Kidney epithelial cell (primary cell): ENCODE measurements around the gene HEG1. TPM values are rescaled to one million over a fixed set of nuclear protein-coding genes. Genes with fewer than 3 reads are reported as not detected.

ENCODE experiments used
- total RNA-seq: library from RNA; depleted of rRNA; stranded (reverse); fragments of >200 nt; gene quantifications from 2 replicates; pipeline ENCODE4 v1.2.3, GENCODE V29; 2015

The HEG1 gene
- total RNA-seq, 1 donor from 2014 or later = 17.4 TPM

Other genes with a start within 250 kb of the HEG1 start
- gene ITGB5, start 168.6 kb downstream of the HEG1 start, total RNA-seq = 75.2 and 86.0 TPM in 2 replicates
- not detected in 2 replicates for gene MUC13, start 121.2 kb downstream of the HEG1 start, total RNA-seq
- 13.6 and 16.6 TPM in 2 replicates for gene SLC12A8, start 156.8 kb upstream of the HEG1 start, total RNA-seq